Spleen (tissue), 7 donors: Measurements from ENCODE around the gene LOXL3.

Experiments used
- POLR2A ChIP-seq, 3 donors: fragments of 450-650 bp; IDR thresholded peaks; one replicate each; pipeline ENCODE4 v1.5.1; 2017; ENCODE audit warnings: antibody characterized with exemption in 3 of 3, mild to moderate bottlenecking in 1 of 3
- POLR2AphosphoS5 ChIP-seq, 3 donors: sonication (generic); formaldehyde crosslinking; IDR thresholded peaks; one replicate each; pipeline ENCODE4 v1.5.1; 2017; ENCODE audit warnings: antibody characterized with exemption in 3 of 3
- TF ChIP-seq, protein P1 (sequence below), 11 experiments: fragments of 200-600 bp in 7 of 11; fragments of 450-650 bp in 4 of 11; sonication (generic) in 4 of 11; IDR thresholded peaks in 8 of 11; conservative IDR thresholded peaks in 3 of 11; 1 replicate in 7 of 11; 2 replicates in 4 of 11; pipeline versions ENCODE4 v1.4.0 to v1.8.0; 2016 to 2021; ENCODE audit warnings: antibody characterized with exemption in 11 of 11, inconsistent platforms in 4 of 11, mild to moderate bottlenecking in 1 of 11
- donor health status: DM: no; HTN: no; CAD: no; lungs with moderate emphysema.
- donor health status: DM: no; HTN: no; CAD: no.
- donor health status: DM: no; HTN: no; CAD: no.

DNA sequence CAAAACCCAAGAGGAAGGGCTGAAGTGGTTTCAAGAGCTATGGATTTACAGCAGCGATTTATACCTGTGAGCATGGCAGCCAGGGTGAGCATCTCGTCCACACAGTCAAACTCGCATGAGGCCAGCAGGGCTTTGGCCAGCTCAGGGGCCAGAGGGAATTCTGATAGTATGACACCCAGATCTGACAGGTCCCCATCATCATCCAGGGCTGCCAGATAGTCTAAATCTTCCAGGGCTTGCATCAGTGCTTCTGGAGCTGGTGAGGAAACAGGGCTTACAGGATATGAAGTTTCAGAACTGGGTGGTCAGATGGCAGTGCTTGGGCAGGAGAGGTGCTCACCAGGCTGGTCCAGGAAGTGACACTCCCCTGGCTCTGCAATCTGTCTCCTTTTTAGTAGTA, 31.2 kb downstream of the LOXL3 start:
- TF ChIP-seq, protein P1, sequence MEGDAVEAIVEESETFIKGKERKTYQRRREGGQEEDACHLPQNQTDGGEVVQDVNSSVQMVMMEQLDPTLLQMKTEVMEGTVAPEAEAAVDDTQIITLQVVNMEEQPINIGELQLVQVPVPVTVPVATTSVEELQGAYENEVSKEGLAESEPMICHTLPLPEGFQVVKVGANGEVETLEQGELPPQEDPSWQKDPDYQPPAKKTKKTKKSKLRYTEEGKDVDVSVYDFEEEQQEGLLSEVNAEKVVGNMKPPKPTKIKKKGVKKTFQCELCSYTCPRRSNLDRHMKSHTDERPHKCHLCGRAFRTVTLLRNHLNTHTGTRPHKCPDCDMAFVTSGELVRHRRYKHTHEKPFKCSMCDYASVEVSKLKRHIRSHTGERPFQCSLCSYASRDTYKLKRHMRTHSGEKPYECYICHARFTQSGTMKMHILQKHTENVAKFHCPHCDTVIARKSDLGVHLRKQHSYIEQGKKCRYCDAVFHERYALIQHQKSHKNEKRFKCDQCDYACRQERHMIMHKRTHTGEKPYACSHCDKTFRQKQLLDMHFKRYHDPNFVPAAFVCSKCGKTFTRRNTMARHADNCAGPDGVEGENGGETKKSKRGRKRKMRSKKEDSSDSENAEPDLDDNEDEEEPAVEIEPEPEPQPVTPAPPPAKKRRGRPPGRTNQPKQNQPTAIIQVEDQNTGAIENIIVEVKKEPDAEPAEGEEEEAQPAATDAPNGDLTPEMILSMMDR (IDR thresholded peaks at IDR 0.05 in 8 of 11, conservative IDR thresholded peaks at IDR 0.05 in 3 of 11), result no peak
- TF ChIP-seq POLR2A (IDR thresholded peaks at IDR 0.05), result no peak
- TF ChIP-seq POLR2AphosphoS5 (IDR thresholded peaks at IDR 0.05), result no peak
